ENCODE data around the gene SORCS1.

GRCh38 chr10:106555599-106555998 lies 608.9 kb downstream of the SORCS1 start:
- no peak for TF ChIP-seq CTCF (IDR thresholded peaks at IDR 0.05)
- no peak for TF ChIP-seq POLR2A (IDR thresholded peaks at IDR 0.05)
